Lower lobe of right lung (tissue), 2 donors: ENCODE data around the gene PEMT. TPM values are rescaled to one million over a fixed set of nuclear protein-coding genes. Genes with fewer than 3 reads are reported as not detected.

Experiments
- ATAC-seq, 2 donors: fragments of 200-7000 bp; cut with Tn5 transposase; one replicate each; pipeline ENCODE4 v1.9.1; 2020 to 2022; ENCODE audit warnings: mild to moderate bottlenecking in 2 of 2, moderate library complexity in 2 of 2
- DNase-seq: peaks from one replicate; pipeline ENCODE4 v3.0.0-alpha.2; 2020
- H3K27ac ChIP-seq: fragments of 200-600 bp; one replicate; pipeline ENCODE4 v1.8.0; 2022
- H3K27me3 ChIP-seq: fragments of 200-600 bp; one replicate; pipeline ENCODE4 v1.8.0; 2022; ENCODE audit warnings: low read depth
- H3K36me3 ChIP-seq: fragments of 200-600 bp; one replicate; pipeline ENCODE4 v1.8.0; 2022; ENCODE audit warnings: mild to moderate bottlenecking
- H3K4me1 ChIP-seq: fragments of 200-600 bp; one replicate; pipeline ENCODE4 v1.8.0; 2022
- H3K4me3 ChIP-seq: fragments of 200-600 bp; one replicate; pipeline ENCODE4 v1.8.0; 2022; ENCODE audit warnings: mild to moderate bottlenecking
- H3K9me3 ChIP-seq: fragments of 200-600 bp; one replicate; pipeline ENCODE4 v1.8.0; 2022
- CTCF ChIP-seq: fragments of 200-600 bp; IDR thresholded peaks from one replicate; pipeline ENCODE4 v1.8.0; 2022; ENCODE audit warnings: antibody characterized with exemption, mild to moderate bottlenecking
- intact Hi-C: fragments of 100-400 bp; cut with DNase I; formaldehyde crosslinking; loops from one replicate; pipeline ENCODE4 v1.11.0; 2022
- total RNA-seq: library from RNA; stranded (reverse); fragmentation: NEBNext Ultra II Directional; extraction: Animal tissue kit (Norgen Biotek cat#: 25700); gene quantifications from one replicate; pipeline ENCODE4 v1.2.1, GENCODE V29; 2021
- donor health status: DM: no; HTN: yes; CAD: no; lungs with severe emphysema.

Gene PEMT
- total RNA-seq, 1 donor from 2014 or later = 20.1 TPM

- Histone ChIP-seq H3K27me3 (no peaks in the 10 kb centered on the region), H3K27ac (no peak overlapping the region), H3K36me3 (no peaks in the 10 kb centered on the region), H3K9me3 (no peaks in the 10 kb centered on the region), H3K4me1 (no peaks in the 10 kb centered on the region), H3K4me3 (no peak overlapping the region)
- DNase-seq (no peak), ATAC-seq (no peak)
- intact Hi-C loops = no loop called here
- no peak for TF ChIP-seq CTCF
Measured at GRCh38 chr17:17456251-17456650, 135.3 kb downstream of the PEMT start.

Other genes starting within 250 kb of the PEMT start
- 14.5 TPM for gene MED9, start 114.7 kb downstream of the PEMT start, total RNA-seq
- gene RASD1, start 95.3 kb downstream of the PEMT start, total RNA-seq = 24.6 TPM
- gene RAI1, start 89.8 kb upstream of the PEMT start, total RNA-seq = 31.1 TPM
- 77.2 TPM for gene SREBF1, start 245.3 kb upstream of the PEMT start, total RNA-seq